ENCODE results near the gene PRKCE.

- TF ChIP-seq CTCF (IDR thresholded peaks at IDR 0.05) (no peak), REST (IDR thresholded peaks at IDR 0.05; ENCODE audit: insufficient read depth in 1 of 2, low read depth in 2 of 2, low read length in 1 of 2) (no peak), TCF7L2 (IDR thresholded peaks at IDR 0.05; ENCODE audit: low read depth, low read length) (no peak), POLR2AphosphoS5 (IDR thresholded peaks at IDR 0.05; ENCODE audit: low read depth, low read length) (no peak), SIN3A (IDR thresholded peaks at IDR 0.05; ENCODE audit: borderline replicate concordance, insufficient read depth, low read depth, low read length) (no peak)
These were observed 301.1 kb downstream of the PRKCE start for GRCh38 chr2:45952591-45952990.
